PC-9 (cell line): ENCODE data around the gene PRRX2. TPM values are rescaled to one million over a fixed set of nuclear protein-coding genes. Genes with fewer than 3 reads are reported as not detected.

Experiments used
- BruUV-seq: library from RNA; stranded (reverse); fragments of 400-500 nt; replicated peaks from 2 replicates; lab custom pipeline; 2021; lab: Mats Ljungman, UMichigan
- CTCF ChIA-PET: fragments of 300-600 bp; sonication (Branson Sonifier 250); formaldehyde crosslinking; loops from one replicate; lab custom pipeline; 2022; ENCODE audit warnings: antibody characterized with exemption; lab: Charles Lee
- POLR2A ChIA-PET: fragments of 300-600 bp; sonication (Branson Sonifier 250); formaldehyde crosslinking; loops from one replicate; lab custom pipeline; 2022; ENCODE audit warnings: antibody characterized with exemption; ENCODE audit not compliant: unreplicated experiment; lab: Charles Lee
- DNase-seq, 2 experiments: peaks; one replicate each; pipeline versions ENCODE4 v3.0.0 to v3.0.0-alpha.2; 2015 to 2022; ENCODE audit warnings: mixed read lengths in 1 of 2
- H2AFZ ChIP-seq: fragments of 200-600 bp; sonication (generic); 2 replicates; pipeline ENCODE4 v1.8.1; 2017; ENCODE audit warnings: antibody characterized with exemption
- H3F3A ChIP-seq: fragments of 200-600 bp; sonication (generic); 2 replicates; pipeline ENCODE4 v1.8.1; 2017; ENCODE audit warnings: antibody characterized with exemption, mild to moderate bottlenecking, low read depth; ENCODE audit not compliant: insufficient read depth
- H3K27ac ChIP-seq: fragments of 200-600 bp; sonication (generic); 2 replicates; pipeline ENCODE4 v1.6.1; 2016; ENCODE audit warnings: mixed run types
- H3K27me3 ChIP-seq: fragments of 200-600 bp; sonication (generic); 2 replicates; pipeline ENCODE4 v1.6.1; 2016; ENCODE audit warnings: low read depth, mixed run types; ENCODE audit not compliant: insufficient read depth
- H3K36me3 ChIP-seq: fragments of 200-600 bp; sonication (generic); 2 replicates; pipeline ENCODE4 v1.6.1; 2016; ENCODE audit warnings: low read depth, mixed run types
- H3K4me1 ChIP-seq: fragments of 200-600 bp; sonication (generic); replicated peaks from 2 replicates; pipeline ENCODE4 v1.6.1; 2016; ENCODE audit warnings: mixed run types; ENCODE audit not compliant: insufficient read depth
- H3K4me2 ChIP-seq: fragments of 200-600 bp; sonication (generic); 2 replicates; pipeline ENCODE4 v1.6.1; 2017; ENCODE audit warnings: mixed run types
- H3K4me3 ChIP-seq: fragments of 200-600 bp; sonication (generic); 2 replicates; pipeline ENCODE4 v1.6.1; 2016; ENCODE audit warnings: mixed run types
- H3K79me2 ChIP-seq: fragments of 200-600 bp; sonication (generic); 2 replicates; pipeline ENCODE4 v1.6.1; 2017; ENCODE audit warnings: low read depth, mixed run types
- H3K9me2 ChIP-seq: fragments of 200-600 bp; sonication (generic); 2 replicates; pipeline ENCODE4 v1.8.1; 2017; ENCODE audit warnings: mild to moderate bottlenecking; ENCODE audit not compliant: insufficient read depth
- H3K9me3 ChIP-seq: fragments of 200-600 bp; sonication (generic); 2 replicates; pipeline ENCODE4 v1.8.1; 2016; ENCODE audit warnings: low read depth; ENCODE audit not compliant: insufficient read depth
- H4K20me1 ChIP-seq: fragments of 200-600 bp; sonication (generic); 2 replicates; pipeline ENCODE4 v1.8.1; 2017; ENCODE audit not compliant: insufficient read depth
- CTCF ChIP-seq: fragments of 200-600 bp; sonication (generic); conservative IDR thresholded peaks from 2 replicates; pipeline ENCODE4 v1.6.1; 2017; ENCODE audit warnings: mixed run types, antibody characterized with exemption, mild to moderate bottlenecking, moderate library complexity
- EZH2 ChIP-seq: fragments of 200-600 bp; sonication (generic); IDR thresholded peaks from 2 replicates; pipeline ENCODE4 v1.8.0; 2017; ENCODE audit warnings: antibody characterized with exemption, low read depth
- intact Hi-C: fragments of 100-400 bp; cut with micrococcal nuclease; formaldehyde crosslinking; loops from one replicate; pipeline ENCODE4 v1.10.0; 2022; ENCODE audit not compliant: unreplicated experiment
- total RNA-seq: library from RNA; stranded (reverse); gene quantifications from 2 replicates; pipeline ENCODE4 v1.2.3, GENCODE V29; 2021

The PRRX2 gene
- total RNA-seq, 1 experiment from 2014 or later, result 0.98 TPM

- Histone ChIP-seq H3K79me2 (no peaks in the 10 kb centered on the region), H3K27ac (no peak overlapping the region), H3K9me2 (no peaks in the 10 kb centered on the region), H3K4me1 (peaks cover 4% of the 10 kb centered on the region; the same call in 1 of the 2 replicates), H3K4me3 (no peak overlapping the region), H2AFZ (no peak overlapping the region), H4K20me1 (no peaks in the 10 kb centered on the region), H3K4me2 (no peak overlapping the region), H3K36me3 (no peaks in the 10 kb centered on the region), H3K9me3 (no peaks in the 10 kb centered on the region), H3K27me3 (no peaks in the 10 kb centered on the region), H3F3A (no peaks in the 10 kb centered on the region)
- DNase-seq, result no peak
- ChIA-PET CTCF (no interaction called here), POLR2A (no interaction called here)
- intact Hi-C loops, result no loop called here
- TF ChIP-seq CTCF, result no peak
- no peak for TF ChIP-seq EZH2
- no TSS peak for BruUV-seq
Observed at GRCh38 chr9:129701549-129701948, 36.1 kb downstream of the PRRX2 start.

GRCh38 chr9:129702589-129703520 is 37.4 kb downstream of the PRRX2 start:
- no peak overlapping the region for H3K27ac ChIP-seq

More at GRCh38 chr9:129702589-129703520, 37.4 kb downstream of the PRRX2 start:
- TF ChIP-seq CTCF (no peak), EZH2 (no peak)
- Histone ChIP-seq H4K20me1 (no peaks in the 10 kb centered on the region), H3K79me2 (no peaks in the 10 kb centered on the region), H3K9me3 (no peaks in the 10 kb centered on the region), H3F3A (no peaks in the 10 kb centered on the region), H3K27me3 (no peaks in the 10 kb centered on the region), H3K4me3 (no peak overlapping the region), H3K9me2 (no peaks in the 10 kb centered on the region), H3K4me1 (peaks cover under 1% of the 10 kb centered on the region; the same call in 1 of the 2 replicates), H2AFZ (no peak overlapping the region), H3K36me3 (no peaks in the 10 kb centered on the region), H3K4me2 (no peak overlapping the region)
- intact Hi-C loops, result no loop called here
- CTCF ChIA-PET, result interaction anchor here (0.5 kb wide), 1 partner anchor 1282 kb away, joined by 3 read pairs; the partner anchor contains the start of gene CERCAM
- POLR2A ChIA-PET, result interaction anchor here (0.6 to 0.9 kb wide), 2 partner anchors 26 to 679 kb away, joined by 3 to 4 read pairs; no protein-coding TSS in a partner anchor
- peak; percentile 48 to 55 for DNase-seq
- no TSS peak for BruUV-seq
